Superior temporal gyrus (tissue), 1 donor: ENCODE measurements around the gene NDUFB2.
"Not testable (repeated sequence)": the region's sequence is repeated elsewhere in the genome, so short reads cannot be mapped to it uniquely, and the experiment has no call there.

ENCODE experiments used
- DNase-seq: peaks from one replicate; pipeline ENCODE4 v3.0.0-alpha.2; 2016; ENCODE audit errors: extremely low spot score

NDUFB2 gene

DNA sequence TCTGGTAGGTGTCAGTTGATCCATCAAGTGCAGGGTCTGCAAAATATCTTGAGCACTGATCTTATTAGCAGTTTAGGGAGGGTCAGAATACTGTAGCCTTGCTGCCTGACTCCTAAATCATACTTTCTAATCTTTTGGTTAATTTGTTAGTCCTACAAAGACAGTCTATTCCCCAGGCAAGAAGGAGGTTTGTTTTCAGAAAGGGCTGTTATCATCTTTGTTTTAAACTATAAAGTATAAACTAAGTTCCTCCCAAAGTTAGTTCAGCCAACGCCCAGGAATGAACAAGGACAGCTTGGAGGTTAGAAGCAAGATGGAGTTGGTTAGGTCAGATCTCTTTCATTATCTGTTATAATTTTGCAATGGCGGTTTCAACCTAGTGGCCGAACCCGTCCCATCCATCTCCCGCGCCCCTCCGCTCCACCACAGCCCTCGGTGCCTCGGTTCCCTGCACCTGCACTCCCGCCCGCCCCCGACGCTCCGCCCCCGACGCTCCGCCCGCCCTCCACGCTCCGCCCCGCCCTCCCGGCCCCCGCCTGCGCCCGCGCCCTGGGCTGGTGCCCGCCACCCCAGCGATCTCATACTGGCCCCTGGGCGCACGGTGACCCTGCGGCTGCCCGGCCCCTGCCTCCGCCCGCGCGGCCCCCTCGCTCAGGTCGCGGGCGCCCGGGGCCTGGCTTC, 24.0 kb upstream of the NDUFB2 start, which contains the start of gene ADCK2:
Gene ADCK2, plus strand, starts transcription at position 564 of the 681 bp plus-strand sequence. CDS start 386 bp downstream, outside the sequence.
- DNase-seq = peak; percentile 52

DNA sequence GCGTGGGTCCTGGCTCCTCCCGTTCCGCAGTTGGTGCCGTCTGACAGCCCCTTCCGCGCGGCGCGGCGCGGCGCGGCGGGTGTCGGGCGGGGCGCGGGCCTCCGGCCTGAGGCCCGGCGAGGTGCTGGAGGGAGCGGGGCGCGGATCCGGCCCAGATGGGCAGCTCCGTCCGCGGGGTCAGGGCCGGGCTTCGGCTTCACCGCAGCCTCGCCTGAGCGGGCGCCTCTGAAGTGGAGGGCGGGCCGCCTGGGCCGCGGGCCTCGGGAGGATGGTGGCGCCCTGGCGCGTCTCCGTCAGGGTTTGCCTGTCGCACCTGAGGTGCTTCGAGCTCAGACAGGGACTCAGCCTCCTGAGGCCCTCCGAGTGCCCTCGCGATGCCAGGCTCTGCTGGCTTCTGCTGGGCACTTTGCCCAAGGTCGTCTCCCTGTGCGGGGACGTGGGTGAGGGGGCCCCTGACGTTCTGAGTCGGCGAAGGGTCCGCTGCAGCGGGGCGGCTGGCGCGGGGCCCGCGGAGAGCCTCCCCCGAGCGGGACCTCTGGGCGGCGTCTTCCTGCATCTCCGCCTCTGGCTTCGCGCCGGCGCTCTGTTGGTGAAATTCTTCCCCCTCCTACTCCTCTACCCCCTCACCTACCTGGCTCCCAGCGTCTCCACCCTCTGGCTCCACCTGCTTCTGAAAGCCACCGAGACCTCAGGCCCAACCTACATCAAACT, 23.3 kb upstream of the NDUFB2 start:
- DNase-seq = no peak

DNA sequence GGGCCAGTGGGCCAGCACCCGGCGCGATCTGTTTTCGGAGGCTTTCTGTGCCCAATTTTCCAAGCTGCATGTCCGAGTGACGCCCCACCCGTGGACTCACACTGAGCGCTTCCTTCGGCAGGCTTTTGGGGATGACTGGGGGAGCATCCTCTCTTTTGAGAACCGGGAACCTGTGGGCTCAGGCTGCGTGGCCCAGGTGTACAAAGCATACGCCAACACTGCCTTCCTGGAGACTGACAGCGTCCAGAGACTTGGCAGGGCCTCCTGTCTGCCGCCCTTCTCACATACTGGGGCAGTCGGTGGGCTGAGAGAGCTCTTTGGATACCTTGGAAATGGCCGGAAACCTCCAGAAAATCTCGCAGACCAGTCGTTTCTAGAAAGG, 22.7 kb upstream of the NDUFB2 start:
- peak; percentile 22 for DNase-seq

DNA sequence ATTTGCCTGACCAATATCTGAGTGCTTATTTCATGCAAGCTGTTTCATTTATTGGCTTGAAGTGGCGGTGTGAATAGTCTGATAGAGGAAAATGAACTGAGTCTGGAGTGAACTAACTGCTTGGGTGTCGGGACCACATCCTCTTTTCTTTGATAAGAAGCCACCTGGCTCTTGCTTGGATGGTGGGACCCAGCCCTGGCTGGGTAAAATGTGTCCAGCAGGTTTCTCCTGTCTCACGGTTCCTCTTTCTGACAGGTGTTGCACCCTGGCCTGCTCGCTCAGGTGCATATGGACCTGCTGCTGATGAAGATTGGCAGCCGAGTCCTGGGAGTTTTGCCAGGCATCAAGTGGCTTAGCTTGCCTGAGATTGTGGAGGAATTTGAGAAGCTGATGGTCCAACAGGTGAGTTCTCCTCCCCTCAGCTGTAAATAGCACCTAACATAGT, 22.1 kb upstream of the NDUFB2 start:
- peak; percentile 31 for DNase-seq

DNA sequence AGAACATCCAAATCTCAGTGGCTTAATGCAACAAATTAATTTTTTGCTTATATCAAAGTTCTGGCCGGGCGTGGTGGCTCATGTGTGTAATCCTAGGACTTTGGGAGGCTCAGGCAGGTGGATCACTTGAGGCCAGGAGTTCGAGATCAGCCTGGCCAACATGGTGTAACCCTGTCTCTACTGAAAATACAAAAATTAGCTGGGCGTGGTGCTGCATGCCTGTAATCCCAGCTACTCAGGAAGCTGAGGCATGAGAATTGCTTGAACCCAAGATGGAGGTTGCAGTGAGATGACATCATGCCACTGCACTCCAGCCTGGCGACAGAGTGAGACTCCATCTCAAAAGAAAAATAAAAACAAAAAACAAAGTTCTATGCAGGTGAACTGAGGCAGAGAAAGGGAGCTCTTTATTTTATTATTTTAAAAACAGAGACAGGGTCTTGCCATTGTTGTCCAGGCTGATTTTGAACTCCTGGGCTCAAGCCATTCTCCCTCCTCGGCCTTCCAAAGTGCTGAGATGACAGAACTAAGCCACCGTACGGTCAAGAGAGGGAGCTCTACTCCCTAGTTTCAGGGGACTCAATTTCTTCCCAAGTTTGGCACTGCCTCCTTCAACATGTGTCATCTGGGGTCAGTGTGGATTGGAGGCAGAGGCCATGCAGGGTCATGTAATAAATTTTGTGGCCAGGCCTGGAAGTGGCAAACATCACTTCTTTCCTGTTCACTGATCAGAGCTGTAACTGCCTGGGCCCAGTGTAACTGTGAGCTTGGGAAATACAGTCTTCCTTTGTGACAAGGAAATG, 21.4 kb upstream of the NDUFB2 start:
- peak; percentile 85 for DNase-seq

DNA sequence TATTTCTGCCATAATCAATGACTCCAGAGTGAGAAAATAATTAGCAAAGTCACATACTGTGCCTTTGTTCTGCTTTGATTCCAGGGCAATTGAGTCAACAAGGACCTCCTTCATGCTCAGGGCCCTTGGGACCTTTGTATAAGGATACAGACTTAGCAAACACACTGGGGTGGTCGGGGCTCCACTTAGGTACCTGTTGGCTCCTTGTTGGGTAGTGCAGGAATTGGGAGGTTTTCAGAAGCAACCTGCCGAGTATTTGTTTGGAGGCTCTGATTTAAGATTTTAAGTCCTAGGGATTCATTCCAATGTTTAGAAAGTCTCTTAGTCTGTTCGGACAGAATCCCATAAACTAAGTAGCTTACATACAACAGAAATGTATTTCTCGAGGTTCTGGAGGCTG, 20.8 kb upstream of the NDUFB2 start:
- DNase-seq = peak; percentile 22

DNA sequence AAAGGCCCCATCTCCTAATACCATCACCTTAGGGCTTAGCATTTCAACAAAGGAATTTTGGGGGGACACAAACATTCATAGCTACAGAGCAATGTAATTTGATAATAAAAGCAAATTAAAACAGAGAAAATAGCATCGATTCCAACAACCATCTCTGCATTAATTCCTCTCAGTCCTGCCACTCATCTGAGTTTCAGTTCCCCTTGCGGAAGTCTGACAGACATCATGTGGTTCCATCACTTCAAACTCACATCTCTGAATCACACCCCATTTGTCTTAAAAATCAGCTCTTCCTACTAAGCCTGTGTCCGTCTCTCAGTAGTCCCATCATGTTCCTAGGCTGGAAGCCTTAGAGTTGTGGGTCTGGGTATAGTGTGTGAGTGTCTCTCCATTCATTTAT, 20.2 kb upstream of the NDUFB2 start:
- peak; percentile 29 for DNase-seq

DNA sequence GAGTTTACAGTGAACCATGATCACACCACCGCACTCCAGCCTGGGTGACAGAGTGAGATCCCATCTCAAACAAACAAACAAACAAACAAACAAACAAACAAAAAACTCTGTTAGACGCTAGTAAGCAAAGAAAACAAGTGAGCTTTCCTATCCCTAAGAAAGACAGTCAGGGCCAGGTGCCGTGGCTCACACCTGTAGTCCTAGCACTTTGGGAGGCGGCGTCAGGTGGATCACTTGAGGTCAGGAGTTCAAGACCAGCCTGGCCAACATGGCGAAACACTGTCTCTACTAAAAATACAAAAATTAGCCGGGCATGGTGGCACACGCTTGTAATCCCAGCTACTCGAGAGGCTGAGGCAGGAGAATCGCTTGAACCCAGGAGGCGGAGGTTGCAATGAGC, 19.6 kb upstream of the NDUFB2 start:
- not testable (repeated sequence) for DNase-seq

DNA sequence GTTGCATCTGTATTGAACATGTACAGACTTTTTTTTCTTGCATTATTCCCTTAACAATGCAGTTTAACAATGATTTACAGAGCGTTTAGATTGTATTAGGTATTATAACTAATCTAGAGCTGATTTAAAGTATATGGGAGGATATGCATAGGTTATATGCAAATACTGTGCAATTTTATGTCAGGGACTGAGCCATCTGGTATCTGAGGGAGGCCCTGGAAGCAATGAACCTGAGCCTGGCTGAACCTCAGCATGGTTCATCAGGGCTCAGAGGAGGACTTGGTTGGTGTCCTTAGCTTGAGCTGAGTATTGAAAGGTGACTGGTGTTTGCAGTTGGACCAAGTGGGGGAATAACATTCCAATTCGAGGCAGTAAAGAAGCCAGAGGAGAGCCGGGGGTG, 19.0 kb upstream of the NDUFB2 start:
- no peak for DNase-seq

DNA sequence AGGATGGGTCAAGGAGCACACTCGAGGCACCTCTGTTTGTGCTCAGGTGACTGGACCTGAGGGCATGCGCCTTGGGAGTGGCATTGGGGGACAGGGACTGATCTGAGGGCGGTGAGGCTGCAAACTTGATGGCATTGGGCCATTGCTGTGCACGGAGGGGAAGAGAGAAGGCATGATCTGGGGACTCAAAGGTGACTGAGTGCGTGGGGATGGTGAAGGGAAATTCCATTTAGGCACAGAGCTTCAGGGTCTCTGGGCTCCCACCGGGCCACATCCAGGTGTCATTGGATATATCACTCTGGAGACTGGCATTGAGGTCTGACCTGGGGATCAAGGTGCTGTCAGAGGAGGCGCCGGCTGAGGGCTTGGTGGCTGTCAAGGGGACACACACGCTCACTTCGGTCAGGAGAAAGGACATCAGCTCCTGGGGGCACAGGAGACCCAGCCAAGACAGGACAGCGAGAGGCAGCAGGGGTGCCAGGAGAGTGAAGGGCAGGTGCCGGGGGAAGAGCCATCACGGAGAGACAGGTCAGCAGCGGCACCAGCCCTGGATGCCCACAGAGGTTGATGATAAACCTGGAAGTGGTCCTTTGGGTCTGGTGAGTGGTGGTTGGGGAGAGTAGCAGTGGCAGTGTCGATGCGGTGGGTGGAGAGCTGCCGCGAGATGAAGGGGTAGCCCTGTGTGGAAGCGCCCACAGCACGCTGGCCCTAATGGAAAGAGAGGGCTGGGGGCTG, 18.3 kb upstream of the NDUFB2 start:
- DNase-seq = no peak

DNA sequence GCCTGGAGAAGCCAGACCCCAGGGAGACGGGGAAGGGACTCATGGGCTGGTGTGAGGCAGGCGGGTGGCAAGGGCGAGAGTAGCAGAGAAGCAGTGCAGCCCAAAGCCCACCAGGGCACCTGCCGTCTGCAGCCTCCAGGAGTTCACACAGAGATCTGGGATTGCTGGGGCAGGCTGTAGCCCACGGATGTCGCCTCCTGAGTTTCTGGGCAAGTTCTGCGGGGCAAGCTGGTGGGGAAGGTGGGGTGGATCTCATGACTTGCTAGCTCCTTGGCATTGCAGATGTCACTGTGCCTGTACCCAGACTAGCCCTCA, 17.7 kb upstream of the NDUFB2 start:
- no peak for DNase-seq

DNA sequence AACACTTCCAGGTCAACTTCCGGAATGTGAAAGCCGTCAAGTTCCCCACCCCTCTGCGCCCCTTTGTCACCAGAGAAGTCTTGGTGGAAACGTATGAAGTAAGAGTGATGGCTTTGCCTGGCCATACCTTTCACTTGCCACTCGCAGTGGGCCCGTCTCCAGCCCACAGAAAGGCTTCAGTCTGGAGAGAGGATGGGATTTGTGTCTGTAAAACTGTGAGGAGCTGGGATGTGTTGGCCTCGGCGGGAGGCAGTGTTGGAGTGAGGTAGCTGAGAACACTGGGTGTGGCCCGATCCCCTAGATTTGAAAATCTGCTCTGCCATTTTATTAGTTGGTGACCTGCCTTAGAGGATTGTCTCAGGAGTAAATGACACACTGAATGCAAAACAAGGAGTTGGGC, 17.3 kb upstream of the NDUFB2 start:
- DNase-seq = no peak

DNA sequence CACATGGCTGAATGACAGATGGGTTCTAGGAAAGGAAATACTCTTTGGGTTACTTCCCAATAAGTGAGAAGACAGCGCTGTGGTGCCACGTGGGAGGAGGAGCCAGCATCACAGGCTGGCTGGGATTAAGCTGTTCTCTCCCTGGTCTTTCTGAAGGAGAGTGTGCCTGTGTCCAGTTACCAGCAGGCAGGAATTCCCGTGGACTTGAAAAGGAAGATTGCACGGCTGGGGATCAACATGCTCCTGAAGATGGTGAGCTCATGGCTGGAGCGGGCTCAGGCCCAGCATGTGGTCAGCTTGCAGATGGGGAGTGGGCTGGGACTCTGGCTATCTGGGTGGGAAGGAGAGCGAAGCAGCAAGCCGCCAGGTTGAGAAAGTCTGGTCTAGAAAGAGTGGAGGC, 15.6 kb upstream of the NDUFB2 start:
- no peak for DNase-seq

DNA sequence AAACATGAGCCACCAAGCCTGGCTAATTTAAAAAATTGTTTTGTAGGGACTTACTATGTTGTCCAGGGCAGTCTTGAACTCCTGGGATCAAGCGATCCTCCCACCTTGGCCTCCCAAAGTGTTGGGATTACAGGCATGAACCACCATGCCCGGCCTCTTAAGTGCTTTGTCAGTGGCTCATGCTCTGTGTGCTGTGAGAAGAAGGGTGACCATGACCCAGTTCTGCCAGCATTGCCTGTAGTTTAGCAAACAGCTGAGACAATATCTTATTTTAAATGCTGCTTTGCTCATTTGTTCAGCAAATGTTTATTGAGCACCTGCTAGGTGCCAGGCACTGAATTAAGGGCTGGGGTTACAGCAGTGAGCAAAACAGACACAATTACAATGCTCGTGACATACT, 14.7 kb upstream of the NDUFB2 start:
- no peak for DNase-seq

DNA sequence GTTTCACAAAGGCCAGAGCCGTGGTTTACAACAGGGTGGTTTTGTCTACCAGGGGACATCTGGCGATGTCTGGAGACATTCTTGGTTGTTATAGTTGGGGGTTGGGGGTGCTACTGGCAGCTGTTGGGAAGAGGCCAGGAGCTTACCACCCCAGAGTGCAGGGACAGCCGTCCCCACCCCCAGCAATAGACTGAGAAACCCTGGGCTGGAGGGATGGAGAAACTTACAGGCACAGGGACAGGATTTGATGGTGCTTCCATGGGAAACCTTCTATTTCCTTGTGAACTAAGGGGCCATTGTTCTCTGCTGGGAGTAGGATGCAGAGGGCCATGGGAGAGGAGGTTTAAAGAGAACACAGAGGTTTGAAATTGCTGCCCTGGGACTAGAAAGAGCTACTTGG, 12.9 kb upstream of the NDUFB2 start:
- DNase-seq = peak; percentile 59

DNA sequence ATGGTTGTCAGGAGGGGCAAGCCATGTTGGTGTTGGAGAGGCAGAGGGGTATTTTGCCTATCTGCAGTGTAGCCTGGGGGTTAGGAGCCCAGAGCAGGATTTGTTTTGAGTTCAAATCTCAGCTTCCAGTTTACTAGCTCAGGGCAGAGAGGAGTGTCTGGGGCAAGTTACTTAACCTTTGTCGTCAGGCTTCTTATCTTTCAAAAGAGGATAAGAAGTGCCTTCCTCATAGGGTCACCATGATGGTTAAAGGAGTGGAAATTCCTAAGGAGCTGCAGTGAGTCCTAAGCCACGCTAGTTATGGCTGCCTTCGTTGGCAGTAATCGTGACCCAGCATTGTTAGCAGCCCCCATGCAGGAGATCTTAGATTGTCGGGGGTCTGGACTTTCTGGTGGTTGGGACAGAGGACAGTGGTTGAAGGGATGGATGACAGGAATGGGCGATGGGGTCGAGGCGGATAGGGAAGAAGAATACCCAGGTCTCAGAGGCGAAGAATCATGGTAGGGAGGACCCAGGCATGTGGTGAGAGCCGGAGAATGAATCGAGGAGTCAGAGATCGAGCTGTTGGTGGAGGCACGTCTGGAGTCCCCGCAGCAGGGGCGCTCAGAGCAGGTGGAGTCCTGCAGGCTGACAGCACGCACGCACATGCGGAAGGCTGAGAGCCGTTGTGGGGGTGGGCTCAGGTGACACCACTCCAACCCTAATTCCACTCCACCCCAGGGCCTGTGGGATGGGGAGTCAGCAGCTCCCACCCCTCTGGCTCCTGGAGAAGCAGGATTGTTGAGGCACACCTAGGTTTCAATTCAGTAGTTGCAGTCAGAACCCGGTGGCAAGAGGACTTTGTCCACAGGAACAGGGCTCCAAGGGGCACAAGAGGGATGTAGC, 12.2 kb upstream of the NDUFB2 start:
- no peak for DNase-seq

DNA sequence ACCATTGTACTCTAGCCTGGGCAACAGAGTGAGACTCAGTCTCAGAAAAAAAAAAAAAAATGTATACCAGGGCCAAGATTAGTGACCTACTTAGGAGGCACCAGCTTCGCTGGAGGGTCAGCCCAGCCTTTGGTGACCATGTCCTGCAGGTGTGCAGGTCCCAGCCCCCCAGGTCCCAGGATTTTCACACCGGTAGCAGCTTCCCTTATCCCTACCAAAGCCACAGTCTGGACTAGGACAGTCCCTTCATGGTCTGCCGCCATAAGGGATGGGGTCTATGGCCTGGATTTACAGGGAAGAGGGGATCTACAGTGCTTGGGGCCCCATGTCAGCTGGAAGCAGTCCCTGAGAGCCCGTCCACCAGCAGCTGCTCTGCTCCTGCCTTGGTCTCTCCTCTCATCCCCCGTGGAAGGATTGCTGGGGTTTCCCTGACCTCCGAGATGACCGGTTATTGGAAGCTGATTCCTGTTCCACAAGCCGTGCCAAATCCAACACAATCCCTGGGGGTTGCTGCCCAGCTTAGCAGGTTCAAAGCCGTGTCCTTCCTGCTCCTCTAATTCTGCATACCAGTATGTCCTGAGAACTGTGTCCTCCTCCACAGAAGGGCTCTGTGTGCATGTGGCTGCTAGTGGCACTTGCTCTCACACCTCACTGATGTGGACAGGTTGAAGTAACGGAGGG, 11.0 kb upstream of the NDUFB2 start:
- DNase-seq = no peak

DNA sequence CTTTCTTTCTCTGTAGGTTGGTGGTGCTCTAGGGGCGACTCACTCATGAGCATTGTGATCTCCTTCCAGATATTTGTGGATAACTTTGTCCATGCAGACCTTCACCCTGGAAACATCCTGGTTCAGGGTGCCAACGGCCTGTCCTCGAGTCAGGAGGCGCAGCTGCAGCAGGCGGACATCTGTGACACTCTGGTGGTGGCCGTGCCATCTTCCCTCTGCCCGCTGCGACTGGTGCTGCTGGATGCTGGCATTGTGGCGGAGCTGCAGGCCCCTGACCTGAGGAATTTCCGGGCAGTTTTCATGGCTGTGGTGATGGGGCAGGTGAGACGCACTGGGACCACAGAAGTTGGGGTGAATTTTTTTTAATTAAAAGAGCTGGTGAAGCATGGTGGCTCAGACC, 9.6 kb upstream of the NDUFB2 start:
- no peak for DNase-seq

DNA sequence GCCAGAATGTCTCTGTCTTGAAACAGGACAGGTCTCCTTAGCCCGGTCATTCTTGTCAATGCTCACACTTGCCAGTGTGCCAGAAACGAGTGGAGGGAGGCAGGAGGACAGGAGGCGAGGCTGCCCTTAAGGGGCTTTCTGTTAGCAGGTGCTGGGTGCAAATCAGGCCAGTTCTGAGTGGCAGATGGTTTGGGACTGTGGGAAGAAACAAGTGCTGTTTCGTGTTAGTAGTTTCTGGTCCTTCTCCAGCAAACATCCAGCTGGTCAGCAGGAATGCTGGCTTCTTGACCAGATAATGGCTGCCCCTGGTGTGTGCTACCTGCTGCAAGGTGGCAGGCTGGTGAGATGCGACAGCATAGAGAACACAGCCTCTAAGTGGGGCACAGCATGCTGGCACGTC, 8.2 kb upstream of the NDUFB2 start:
- DNase-seq = no peak
